Upper lobe of left lung (tissue), 6 donors: ENCODE measurements around the gene MYBPC3. TPM values are rescaled to one million over a fixed set of nuclear protein-coding genes. Genes with fewer than 3 reads are reported as not detected.

Source experiments
- ATAC-seq, 2 donors: fragments of 200-7000 bp; cut with Tn5 transposase; one replicate each; pipeline ENCODE4 v1.9.1; 2022; ENCODE audit warnings: mild to moderate bottlenecking in 2 of 2, moderate library complexity in 2 of 2; ENCODE audit not compliant: low FRiP score in 2 of 2
- DNase-seq, 2 donors: peaks; one replicate each; pipeline ENCODE4 v3.0.0-alpha.2; 2019 to 2020
- H3K27ac ChIP-seq, 4 donors: fragments of 200-600 bp; sonication (generic); one replicate each; pipeline ENCODE4 v1.5.1; 2016 to 2019
- H3K27me3 ChIP-seq, 4 donors: fragments of 200-600 bp; sonication (generic); one replicate each; pipeline ENCODE4 v1.5.1; 2017 to 2019
- H3K36me3 ChIP-seq, 4 donors: fragments of 200-600 bp; sonication (generic); one replicate each; pipeline ENCODE4 v1.5.1; 2016 to 2019
- H3K4me1 ChIP-seq, 4 donors: fragments of 200-600 bp; sonication (generic); one replicate each; pipeline ENCODE4 v1.5.1; 2018 to 2019
- H3K4me3 ChIP-seq, 4 donors: fragments of 200-600 bp; sonication (generic); one replicate each; pipeline ENCODE4 v1.5.1; 2017 to 2019; ENCODE audit warnings: mild to moderate bottlenecking in 2 of 4, moderate library complexity in 1 of 4
- H3K9me3 ChIP-seq, 4 donors: fragments of 200-600 bp; sonication (generic); one replicate each; pipeline ENCODE4 v1.5.1; 2018 to 2019
- EP300 ChIP-seq, 4 donors: sonication (generic); formaldehyde crosslinking; IDR thresholded peaks; one replicate each; pipeline ENCODE4 v1.5.1; 2017; ENCODE audit warnings: antibody characterized with exemption in 4 of 4, control low read depth in 2 of 4
- POLR2A ChIP-seq, 4 donors: fragments of 450-650 bp; IDR thresholded peaks; one replicate each; pipeline ENCODE4 v1.5.1; 2016 to 2017; ENCODE audit warnings: antibody characterized with exemption in 4 of 4, mild to moderate bottlenecking in 2 of 4
- POLR2AphosphoS5 ChIP-seq, 2 donors: sonication (generic); formaldehyde crosslinking; IDR thresholded peaks; one replicate each; pipeline ENCODE4 v1.5.1; 2017; ENCODE audit warnings: antibody characterized with exemption in 2 of 2
- WGBS, 2 donors: methylation state at CpG; one replicate each; pipeline ENCODE4 v1.1.5; 2017 to 2018; 5-methylcytosine and 5-hydroxymethylcytosine counted together
- total RNA-seq, 6 donors: library from RNA; depleted of rRNA in 4 of 6; stranded (reverse); fragments of >200 nt in 4 of 6; gene quantifications; one replicate each; pipeline versions ENCODE4 v1.1.0 to v1.2.1, GENCODE V29; 2016 to 2021
- TF ChIP-seq, protein P1 (sequence below), 6 experiments: fragments of 450-650 bp in 4 of 6; fragments of 200-600 bp in 2 of 6; sonication (generic) in 2 of 6; IDR thresholded peaks; one replicate each; pipeline ENCODE4 v1.5.1; 2016 to 2019; ENCODE audit warnings: antibody characterized with exemption in 6 of 6
- donor health status: DM: no; HTN: no; CAD: no; lungs with moderate emphysema.
- donor health status: DM: no; HTN: yes; CAD: no; lungs with severe emphysema.

MYBPC3 gene
- total RNA-seq, 6 donors from 2014 or later: 0.61 to 1.8 (median 1.0) TPM; not detected in 1

DNA sequence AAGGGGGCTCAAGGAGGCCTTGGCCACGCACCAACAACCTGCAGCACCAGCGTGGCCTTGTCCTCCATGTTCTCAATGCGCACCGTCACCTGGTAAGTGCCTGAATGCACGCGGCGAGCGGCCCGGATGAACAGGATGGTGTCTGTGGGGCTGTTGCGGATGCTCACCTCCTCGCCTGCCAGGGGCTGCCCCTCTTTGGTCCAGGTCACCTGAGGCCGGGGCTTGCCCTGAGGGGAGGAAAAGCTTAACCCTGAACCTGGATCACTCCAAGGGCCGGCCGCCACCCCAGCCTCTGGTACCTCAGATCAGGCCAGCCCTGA lies 19.0 kb downstream of the MYBPC3 start:
- no peak for ATAC-seq
- TF ChIP-seq, protein P1, sequence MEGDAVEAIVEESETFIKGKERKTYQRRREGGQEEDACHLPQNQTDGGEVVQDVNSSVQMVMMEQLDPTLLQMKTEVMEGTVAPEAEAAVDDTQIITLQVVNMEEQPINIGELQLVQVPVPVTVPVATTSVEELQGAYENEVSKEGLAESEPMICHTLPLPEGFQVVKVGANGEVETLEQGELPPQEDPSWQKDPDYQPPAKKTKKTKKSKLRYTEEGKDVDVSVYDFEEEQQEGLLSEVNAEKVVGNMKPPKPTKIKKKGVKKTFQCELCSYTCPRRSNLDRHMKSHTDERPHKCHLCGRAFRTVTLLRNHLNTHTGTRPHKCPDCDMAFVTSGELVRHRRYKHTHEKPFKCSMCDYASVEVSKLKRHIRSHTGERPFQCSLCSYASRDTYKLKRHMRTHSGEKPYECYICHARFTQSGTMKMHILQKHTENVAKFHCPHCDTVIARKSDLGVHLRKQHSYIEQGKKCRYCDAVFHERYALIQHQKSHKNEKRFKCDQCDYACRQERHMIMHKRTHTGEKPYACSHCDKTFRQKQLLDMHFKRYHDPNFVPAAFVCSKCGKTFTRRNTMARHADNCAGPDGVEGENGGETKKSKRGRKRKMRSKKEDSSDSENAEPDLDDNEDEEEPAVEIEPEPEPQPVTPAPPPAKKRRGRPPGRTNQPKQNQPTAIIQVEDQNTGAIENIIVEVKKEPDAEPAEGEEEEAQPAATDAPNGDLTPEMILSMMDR (IDR thresholded peaks at IDR 0.05): no peak
- TF ChIP-seq POLR2AphosphoS5 (IDR thresholded peaks at IDR 0.05) (no peak), POLR2A (IDR thresholded peaks at IDR 0.05) (no peak), EP300 (IDR thresholded peaks at IDR 0.05) (no peak)
- Histone ChIP-seq H3K4me1 (peaks cover 0 to 6% (median 3%) of the 10 kb centered on the region in 4 donors), H3K9me3 (no peaks in the 10 kb centered on the region), H3K4me3 (no peak overlapping the region), H3K36me3 (peaks cover 0 to 17% (median 5%) of the 10 kb centered on the region in 4 donors), H3K27me3 (no peaks in the 10 kb centered on the region), H3K27ac (no peak overlapping the region)
- 94% methylated on average over 14 of the region's 14 CpGs; no CpG with 5 or more reads in 1 of the 2 donors for WGBS, 2 donors
- DNase-seq: no peak

DNA sequence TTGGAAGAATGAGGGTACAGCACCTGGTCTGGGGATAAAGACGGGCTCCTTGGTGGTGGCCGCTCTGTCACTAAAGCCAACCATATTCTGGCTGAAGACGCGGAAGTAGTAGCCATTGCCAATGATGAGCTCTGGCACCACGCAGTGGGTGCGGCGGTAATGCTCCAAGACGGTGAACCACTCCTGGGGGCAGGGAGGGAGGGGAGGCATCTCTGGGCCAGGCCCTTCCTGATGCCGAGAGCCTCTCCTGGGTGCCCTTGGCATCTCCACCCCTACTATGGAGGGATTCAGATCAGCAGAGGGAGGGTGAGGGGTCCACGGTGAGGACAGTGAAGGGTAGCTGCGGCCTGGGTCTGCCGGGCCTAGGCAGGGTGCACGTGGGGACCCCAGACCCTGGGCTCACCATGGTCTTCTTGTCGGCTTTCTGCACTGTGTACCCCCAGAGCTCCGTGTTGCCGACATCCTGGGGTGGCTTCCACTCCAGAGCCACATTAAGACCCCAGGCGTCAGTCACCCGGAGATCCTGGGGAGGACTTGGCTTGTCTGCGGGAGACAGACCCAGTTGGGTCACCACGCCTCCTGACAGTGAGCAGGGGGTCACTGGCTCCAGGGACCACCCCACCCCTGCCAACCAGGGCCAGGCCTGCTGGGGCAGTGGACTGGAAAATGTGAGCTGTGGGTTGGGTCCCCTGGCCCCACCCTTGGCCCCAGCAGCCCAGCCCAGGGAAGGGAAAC lies 19.5 kb downstream of the MYBPC3 start:
- H3K27ac ChIP-seq: no peak overlapping the region
- DNase-seq (no peak), ATAC-seq (no peak)
- H3K36me3 ChIP-seq: peaks cover 0 to 23% (median 5%) of the 10 kb centered on the region in 4 donors
- H3K9me3 ChIP-seq: no peaks in the 10 kb centered on the region
- H3K27me3 ChIP-seq: no peaks in the 10 kb centered on the region
- H3K4me3 ChIP-seq: no peak overlapping the region
- TF ChIP-seq EP300 (IDR thresholded peaks at IDR 0.05) (no peak), POLR2A (IDR thresholded peaks at IDR 0.05) (no peak), POLR2AphosphoS5 (IDR thresholded peaks at IDR 0.05) (no peak)
- TF ChIP-seq, protein P1 (IDR thresholded peaks at IDR 0.05): no peak
- peaks cover 0 to 6% (median 3%) of the 10 kb centered on the region in 4 donors for H3K4me1 ChIP-seq
- WGBS, 2 donors: 89 to 90% methylated on average over 11 to 16 of the region's 20 CpGs

DNA sequence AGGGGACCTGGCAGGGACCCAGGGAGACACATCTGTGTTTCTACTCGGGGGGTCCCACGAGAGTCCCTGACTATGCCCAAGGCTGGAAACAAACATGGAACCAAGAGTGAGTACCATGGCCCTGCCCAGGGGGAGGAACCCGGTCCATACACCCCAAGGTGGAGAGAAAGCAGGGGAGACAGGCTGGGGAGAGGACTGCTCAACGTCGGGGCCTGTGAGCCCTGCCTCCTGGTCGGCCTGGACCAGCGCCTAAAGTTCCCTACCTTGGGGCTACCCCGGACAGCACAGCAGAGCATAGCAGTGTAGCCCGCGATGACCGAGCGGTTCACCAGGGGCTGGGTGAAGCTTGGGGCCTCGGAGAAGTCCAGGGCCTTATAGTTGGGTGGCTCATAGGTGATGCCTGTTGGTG lies 20.2 kb downstream of the MYBPC3 start:
- Histone ChIP-seq H3K9me3 (no peaks in the 10 kb centered on the region), H3K27ac (no peak overlapping the region), H3K27me3 (no peaks in the 10 kb centered on the region), H3K4me1 (peaks cover 0 to 6% (median 3%) of the 10 kb centered on the region in 4 donors), H3K36me3 (peaks cover 0 to 29% (median 7%) of the 10 kb centered on the region in 4 donors), H3K4me3 (no peak overlapping the region)
- TF ChIP-seq POLR2A (IDR thresholded peaks at IDR 0.05) (no peak), POLR2AphosphoS5 (IDR thresholded peaks at IDR 0.05) (no peak), EP300 (IDR thresholded peaks at IDR 0.05) (no peak)
- TF ChIP-seq, protein P1 (IDR thresholded peaks at IDR 0.05): no peak
- DNase-seq (no peak), ATAC-seq (no peak)
- whole genome bisulfite sequencing, 2 donors: 25 to 81% methylated on average over 2 to 13 of the region's 13 CpGs

DNA sequence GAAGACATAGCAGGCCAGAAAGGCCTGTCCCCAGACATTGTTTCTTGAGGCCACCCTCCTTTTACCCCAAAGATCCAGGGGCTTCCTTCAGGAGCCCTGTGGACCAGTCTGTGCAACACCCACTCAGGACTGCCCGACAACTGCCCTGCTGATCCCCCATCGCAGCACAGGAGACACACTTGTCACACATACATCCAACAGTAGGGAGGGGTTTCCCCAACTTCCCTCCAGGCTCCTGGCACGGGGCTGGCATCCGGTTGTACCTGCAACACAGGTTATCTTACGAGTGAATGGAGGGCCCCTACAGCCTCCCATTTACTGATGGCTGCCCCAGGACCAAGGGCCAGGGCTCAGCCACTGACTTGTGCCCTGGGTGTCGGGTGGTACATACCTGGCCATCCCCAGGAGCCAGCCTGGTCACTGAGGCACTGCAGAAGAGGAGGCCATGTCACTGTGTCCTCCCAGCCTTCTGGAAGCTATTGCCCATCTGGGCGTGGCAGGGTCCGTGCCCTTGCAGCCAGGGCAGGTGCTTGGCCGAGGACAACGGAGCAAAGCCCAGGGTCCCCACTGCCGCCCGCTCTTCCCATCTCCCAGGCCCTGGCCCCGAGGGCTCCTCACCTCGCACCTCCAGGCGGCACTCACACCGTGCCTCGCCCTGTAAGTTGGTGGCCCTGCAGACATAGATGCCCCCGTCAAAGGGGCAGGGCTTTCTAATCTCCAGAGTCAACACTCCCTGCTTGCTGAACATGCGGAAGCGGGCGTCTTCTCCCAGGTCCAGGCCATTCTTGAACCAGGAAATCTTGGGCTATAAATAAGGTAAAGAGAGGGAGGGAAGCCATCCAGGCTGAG lies 20.8 kb downstream of the MYBPC3 start:
- Histone ChIP-seq H3K27ac (no peak overlapping the region), H3K4me3 (no peak overlapping the region), H3K4me1 (peaks cover 0 to 6% (median 3%) of the 10 kb centered on the region in 4 donors), H3K27me3 (no peaks in the 10 kb centered on the region), H3K9me3 (no peaks in the 10 kb centered on the region), H3K36me3 (peaks cover 0 to 36% (median 10%) of the 10 kb centered on the region in 4 donors)
- TF ChIP-seq, protein P1 (IDR thresholded peaks at IDR 0.05): no peak
- TF ChIP-seq EP300 (IDR thresholded peaks at IDR 0.05): no peak
- TF ChIP-seq POLR2A (IDR thresholded peaks at IDR 0.05): no peak
- no peak for TF ChIP-seq POLR2AphosphoS5 (IDR thresholded peaks at IDR 0.05)
- DNase-seq: no peak
- ATAC-seq: no peak
- 76 to 86% methylated on average over 9 to 20 of the region's 21 CpGs for WGBS, 2 donors
